ENCODE measurements around the gene TDP1.

The TDP1 gene

DNA sequence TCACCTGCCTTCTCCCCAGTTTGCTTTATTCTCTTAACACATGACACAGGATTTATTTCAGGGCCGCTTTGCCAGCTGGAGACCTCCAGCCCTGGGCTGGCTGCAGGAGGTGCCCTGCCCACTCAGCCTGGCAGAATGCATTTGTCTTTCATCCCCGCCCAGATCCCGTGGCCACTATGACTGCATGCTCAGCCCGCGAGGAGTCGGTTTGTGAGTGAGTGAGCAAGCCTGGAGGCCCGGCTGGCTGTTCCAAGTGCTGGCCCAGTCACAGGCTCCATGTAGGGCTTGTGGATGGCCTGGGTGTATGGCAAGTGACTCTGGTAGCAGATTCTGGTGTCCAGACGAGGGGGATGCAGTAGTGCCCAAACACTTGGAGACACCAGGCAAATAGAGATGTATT, 2.1 kb downstream of the TDP1 start:
- DNase-seq (ENCODE audit: low read depth, low spot score): no peak
- no peak overlapping the region for H3K4me3 ChIP-seq (ENCODE audit: low read depth, low read length)
- TF ChIP-seq, protein P1, sequence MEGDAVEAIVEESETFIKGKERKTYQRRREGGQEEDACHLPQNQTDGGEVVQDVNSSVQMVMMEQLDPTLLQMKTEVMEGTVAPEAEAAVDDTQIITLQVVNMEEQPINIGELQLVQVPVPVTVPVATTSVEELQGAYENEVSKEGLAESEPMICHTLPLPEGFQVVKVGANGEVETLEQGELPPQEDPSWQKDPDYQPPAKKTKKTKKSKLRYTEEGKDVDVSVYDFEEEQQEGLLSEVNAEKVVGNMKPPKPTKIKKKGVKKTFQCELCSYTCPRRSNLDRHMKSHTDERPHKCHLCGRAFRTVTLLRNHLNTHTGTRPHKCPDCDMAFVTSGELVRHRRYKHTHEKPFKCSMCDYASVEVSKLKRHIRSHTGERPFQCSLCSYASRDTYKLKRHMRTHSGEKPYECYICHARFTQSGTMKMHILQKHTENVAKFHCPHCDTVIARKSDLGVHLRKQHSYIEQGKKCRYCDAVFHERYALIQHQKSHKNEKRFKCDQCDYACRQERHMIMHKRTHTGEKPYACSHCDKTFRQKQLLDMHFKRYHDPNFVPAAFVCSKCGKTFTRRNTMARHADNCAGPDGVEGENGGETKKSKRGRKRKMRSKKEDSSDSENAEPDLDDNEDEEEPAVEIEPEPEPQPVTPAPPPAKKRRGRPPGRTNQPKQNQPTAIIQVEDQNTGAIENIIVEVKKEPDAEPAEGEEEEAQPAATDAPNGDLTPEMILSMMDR (IDR thresholded peaks at IDR 0.05; ENCODE audit: insufficient read depth, low read length, missing control alignments): no peak
- CTCF ChIA-PET: interaction anchor here (0.7 to 14.1 kb wide), 4 partner anchors 17 to 278 kb away, joined by 3 to 164 read pairs (median 5); no protein-coding TSS in a partner anchor
- POLR2A ChIA-PET: interaction anchor here (0.7 kb wide), 1 partner anchor 973 kb away, joined by 3 read pairs; no protein-coding TSS in a partner anchor

GRCh38 chr14:89958966-89959365, 3.2 kb downstream of the TDP1 start:
- no peak overlapping the region for H3K4me3 ChIP-seq (ENCODE audit: low read depth, low read length)
- POLR2A ChIA-PET: no interaction called here
- CTCF ChIA-PET: interaction anchor here (1.2 to 14.1 kb wide), 3 partner anchors 15 to 276 kb away, joined by 4 to 164 read pairs (median 6); no protein-coding TSS in a partner anchor
- TF ChIP-seq, protein P1 (IDR thresholded peaks at IDR 0.05; ENCODE audit: insufficient read depth, low read length, missing control alignments): no peak
- no peak for DNase-seq (ENCODE audit: low read depth, low spot score)

DNA sequence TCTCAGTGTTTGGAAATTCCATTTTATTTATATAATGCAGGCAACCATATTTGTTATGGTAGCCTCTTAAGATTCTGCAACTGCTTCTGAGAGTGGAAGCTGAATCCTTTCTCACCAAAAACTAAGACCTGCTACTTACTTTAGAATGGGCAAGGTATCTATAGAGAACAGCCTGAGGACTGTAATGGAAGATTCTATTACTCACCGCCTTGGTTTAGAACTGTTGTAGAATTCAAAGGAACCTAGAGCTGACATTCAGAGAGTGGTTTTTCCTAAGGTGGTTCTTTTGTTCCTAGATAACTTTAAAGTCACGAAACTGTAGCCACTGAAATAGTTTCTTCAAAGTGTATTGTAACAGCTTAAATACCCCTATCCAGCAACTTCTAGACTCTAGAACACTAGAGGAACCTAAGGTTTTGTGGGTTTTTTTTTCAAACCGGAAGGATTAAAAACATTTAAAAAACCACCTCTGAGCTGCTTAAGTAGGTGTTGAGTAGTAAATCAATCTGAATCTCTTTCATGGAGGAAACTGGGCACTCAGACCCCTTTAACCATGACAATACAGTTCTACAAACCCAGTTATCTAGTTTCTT, 4.2 kb downstream of the TDP1 start:
- TF ChIP-seq, protein P1 (IDR thresholded peaks at IDR 0.05; ENCODE audit: insufficient read depth, low read length, missing control alignments): no peak
- no peak overlapping the region for H3K4me3 ChIP-seq (ENCODE audit: low read depth, low read length)
- no peak for DNase-seq (ENCODE audit: low read depth, low spot score)
- POLR2A ChIA-PET: no interaction called here
- CTCF ChIA-PET: interaction anchor here (1.3 to 14.1 kb wide), 3 partner anchors 14 to 275 kb away, joined by 4 to 164 read pairs (median 6); no protein-coding TSS in a partner anchor

- TF ChIP-seq, protein P1 (IDR thresholded peaks at IDR 0.05; ENCODE audit: insufficient read depth, low read length, missing control alignments): no peak
- ChIA-PET CTCF (interaction anchor here (0.9 to 14.1 kb wide), 4 partner anchors 14 to 275 kb away, joined by 3 to 164 read pairs (median 4); no protein-coding TSS in a partner anchor), POLR2A (no interaction called here)
- DNase-seq (ENCODE audit: low read depth, low spot score): no peak
- no peak overlapping the region for H3K4me3 ChIP-seq (ENCODE audit: low read depth, low read length)
Measured at GRCh38 chr14:89960914-89961313, 5.2 kb downstream of the TDP1 start.

DNA sequence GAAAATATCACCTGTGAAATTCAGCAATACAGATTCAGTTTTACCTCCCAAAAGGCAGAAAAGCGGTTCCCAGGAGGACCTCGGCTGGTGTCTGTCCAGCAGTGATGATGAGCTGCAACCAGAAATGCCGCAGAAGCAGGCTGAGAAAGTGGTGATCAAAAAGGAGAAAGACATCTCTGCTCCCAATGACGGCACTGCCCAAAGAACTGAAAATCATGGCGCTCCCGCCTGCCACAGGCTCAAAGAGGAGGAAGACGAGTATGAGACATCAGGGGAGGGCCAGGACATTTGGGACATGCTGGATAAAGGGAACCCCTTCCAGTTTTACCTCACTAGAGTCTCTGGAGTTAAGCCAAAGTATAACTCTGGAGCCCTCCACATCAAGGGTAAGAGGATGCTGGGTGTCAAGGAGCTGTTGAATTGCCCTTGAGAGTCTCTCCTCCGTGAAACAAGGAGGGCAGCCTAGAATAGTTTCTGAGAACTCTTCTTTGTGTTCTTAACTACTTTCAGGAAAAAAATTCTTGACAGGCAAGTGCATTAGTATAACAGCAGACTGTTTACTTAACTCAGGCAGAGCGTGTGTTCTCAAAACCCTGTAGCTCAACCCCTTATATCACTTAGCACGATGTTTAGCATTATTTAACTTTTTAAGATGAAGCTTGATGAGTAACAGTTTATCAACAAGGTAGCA, 7.7 kb downstream of the TDP1 start:
- no peak for DNase-seq (ENCODE audit: low read depth, low spot score)
- POLR2A ChIA-PET: no interaction called here
- CTCF ChIA-PET: interaction anchor here (14.1 kb wide), 1 partner anchor 11 kb away, joined by 164 read pairs; no protein-coding TSS in a partner anchor
- H3K4me3 ChIP-seq (ENCODE audit: low read depth, low read length): no peak overlapping the region
- TF ChIP-seq, protein P1 (IDR thresholded peaks at IDR 0.05; ENCODE audit: insufficient read depth, low read length, missing control alignments): no peak

DNA sequence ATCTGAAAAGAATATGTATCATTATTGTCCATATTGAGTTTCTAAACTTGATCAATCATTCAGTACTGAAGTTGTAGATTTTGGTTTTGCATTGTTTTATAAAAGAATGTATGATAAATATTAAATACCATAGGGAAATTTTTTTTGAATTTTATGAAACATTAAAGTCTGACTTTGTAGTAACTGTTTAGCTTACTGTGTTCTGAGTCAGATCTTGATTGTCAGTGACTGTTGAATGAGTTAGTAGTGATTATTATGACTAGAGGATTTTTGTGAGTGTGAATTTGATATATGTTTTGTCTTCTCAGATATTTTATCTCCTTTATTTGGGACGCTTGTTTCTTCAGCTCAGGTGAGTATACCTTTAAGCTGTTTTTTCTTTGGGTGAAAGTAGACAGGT, 10.1 kb downstream of the TDP1 start:
- ChIA-PET POLR2A (interaction anchor here (1.1 kb wide), 1 partner anchor 10 kb away, joined by 4 read pairs; the partner anchor contains the start of gene TDP1), CTCF (interaction anchor here (0.8 to 14.1 kb wide), 5 partner anchors 9 to 1298 kb away, joined by 3 to 164 read pairs (median 5); partner anchors contain the start of gene TDP1)
- DNase-seq (ENCODE audit: low read depth, low spot score): no peak
- TF ChIP-seq, protein P1 (IDR thresholded peaks at IDR 0.05; ENCODE audit: insufficient read depth, low read length, missing control alignments): no peak
- no peak overlapping the region for H3K4me3 ChIP-seq (ENCODE audit: low read depth, low read length)

Data from AG04449 (cell line).